Posterior cingulate gyrus (tissue), 11 donors: ENCODE measurements around the gene LMF1.

Experiments used
- DNase-seq, 10 donors: peaks; one replicate each; pipeline versions ENCODE4 v3.0.0 to v3.0.0-alpha.2; 2020 to 2021; ENCODE audit warnings: mixed read lengths in 3 of 10
- intact Hi-C: fragments of 100-400 bp; cut with DNase I; formaldehyde crosslinking; loops from one replicate; pipeline ENCODE4 v1.15.1; 2023

The LMF1 gene

DNA sequence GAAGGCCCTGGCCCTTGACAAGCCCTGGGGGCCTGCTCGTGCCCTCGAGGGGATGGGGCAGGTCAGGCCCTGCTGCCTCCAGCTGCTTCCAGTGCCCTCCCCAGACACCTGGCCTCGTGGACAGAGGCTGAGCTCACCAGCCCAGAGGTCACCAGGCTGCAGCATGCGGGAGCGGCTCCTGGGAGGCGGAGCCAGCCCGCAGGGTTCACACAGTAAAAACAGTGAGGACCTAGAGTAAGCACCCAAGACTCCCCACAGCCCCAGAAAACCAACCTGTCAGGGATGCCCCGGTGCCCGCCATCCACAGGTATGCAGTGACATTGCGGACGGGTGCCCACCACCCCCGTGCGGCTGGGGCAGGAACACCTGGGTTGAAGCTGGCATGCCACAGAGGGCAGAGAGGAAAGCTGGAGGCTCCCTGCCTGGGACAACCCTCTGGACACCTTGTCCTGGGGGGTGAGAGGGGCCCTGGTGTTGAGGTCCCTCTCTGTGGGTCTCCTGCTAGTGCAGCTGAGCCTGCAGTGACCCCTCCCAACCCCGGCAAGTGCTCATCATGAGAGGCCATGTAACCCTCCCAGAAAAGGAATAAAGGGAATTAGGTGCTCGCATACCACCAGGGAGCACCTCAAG, 62.1 kb downstream of the LMF1 start:
- intact Hi-C loops: no loop called here
- DNase-seq: peak in 3 of 10 donors; percentile 46 to 80 (median 64)

DNA sequence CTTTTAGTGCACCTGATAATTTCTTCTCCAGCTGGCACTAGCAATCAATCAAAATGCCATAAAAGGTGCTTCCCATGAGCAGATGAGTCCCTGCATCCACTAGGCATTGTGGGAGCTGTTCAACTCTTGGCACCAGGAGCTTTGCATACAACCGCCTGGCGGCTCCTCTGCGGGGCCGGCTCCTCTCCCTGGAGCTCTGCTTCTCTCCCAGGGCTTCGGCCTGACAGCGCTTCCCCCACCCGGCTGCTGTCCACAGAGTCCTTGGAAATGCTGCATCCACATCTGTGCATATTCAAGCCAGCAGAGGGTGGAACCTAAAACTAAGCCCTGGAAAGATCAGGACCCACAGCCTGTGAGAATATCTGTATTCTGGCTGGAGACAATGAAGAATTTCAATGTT, 62.9 kb downstream of the LMF1 start:
- intact Hi-C loops: no loop called here

DNA sequence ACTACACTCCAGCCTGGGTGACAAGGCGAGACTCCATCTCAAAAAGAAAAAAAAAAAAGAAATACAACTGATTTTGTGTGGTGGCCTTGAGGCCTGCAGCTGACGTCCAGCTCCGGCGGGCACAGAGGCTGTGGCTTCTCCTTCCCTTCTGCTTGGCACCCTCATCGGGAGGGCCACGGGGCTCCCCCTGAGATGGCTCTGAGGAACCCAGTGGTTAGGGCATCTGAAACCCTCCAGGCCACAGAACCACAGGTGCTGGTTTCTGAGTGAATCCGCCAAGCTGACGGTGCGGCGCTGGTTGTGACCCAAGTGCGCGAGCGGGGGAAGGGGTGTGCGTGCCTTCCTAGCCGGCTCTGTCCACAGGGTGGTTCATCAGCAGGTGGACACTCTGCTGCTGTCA, 63.4 kb downstream of the LMF1 start:
- intact Hi-C loops: no loop called here
- peak in 3 of 10 donors; percentile 50 to 70 (median 70) for DNase-seq

More for the DNA sequence above, 62.9 kb downstream of the LMF1 start:
- DNase-seq: peak in 4 of 10 donors; percentile 70 to 95 (median 79)

- DNase-seq: peak in 3 of 10 donors; percentile 39 to 62 (median 48)
Measured at GRCh38 chr16:906296-906695, 64.5 kb downstream of the LMF1 start.

GRCh38 chr16:901715-902601, 68.8 kb downstream of the LMF1 start:
- intact Hi-C loops: no loop called here
- DNase-seq: peak in 6 of 10 donors; percentile 34 to 92 (median 76)

More at GRCh38 chr16:906296-906695, 64.5 kb downstream of the LMF1 start:
- intact Hi-C loops: no loop called here

DNA sequence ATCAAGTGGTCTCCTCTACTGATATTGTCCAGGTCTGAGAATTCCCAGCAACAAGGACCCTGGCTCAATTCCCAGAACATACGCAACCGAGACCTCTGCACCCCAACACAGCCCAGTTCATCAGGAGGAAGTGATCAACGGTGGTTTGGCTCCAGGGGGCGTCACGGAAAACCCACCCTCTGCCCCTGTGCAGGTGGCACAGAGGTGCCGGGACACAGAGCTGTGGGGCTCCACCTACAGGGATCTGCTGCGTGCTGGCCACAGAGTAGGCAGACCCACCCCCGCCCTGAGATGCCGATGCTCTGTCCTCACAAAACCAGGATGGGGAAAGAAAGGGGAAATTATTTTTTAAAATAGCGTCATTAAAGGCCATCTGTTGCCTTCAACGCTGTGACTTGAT, 69.6 kb downstream of the LMF1 start:
- intact Hi-C loops: no loop called here

DNA sequence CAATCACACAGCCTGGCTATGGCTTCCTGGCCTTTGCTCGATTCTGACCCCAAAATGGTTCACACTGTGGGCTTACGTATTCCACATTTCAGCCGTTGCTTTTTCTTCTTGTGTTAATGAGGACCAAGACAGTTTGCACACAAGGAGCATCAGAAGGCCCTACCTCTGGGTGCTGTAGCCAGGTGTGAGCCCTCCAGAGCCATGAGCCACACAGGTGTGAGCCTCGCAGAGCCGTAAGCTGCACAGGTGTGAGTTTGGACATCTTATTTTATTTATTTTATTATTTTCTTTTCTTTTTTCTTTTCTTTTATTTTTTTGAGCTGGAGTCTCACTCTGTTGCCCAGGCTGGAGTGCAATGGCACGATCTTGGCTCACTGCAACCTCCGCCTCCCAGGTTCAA, 70.6 kb downstream of the LMF1 start:
- intact Hi-C loops: no loop called here
- DNase-seq: peak in 3 of 10 donors; percentile 44 to 61 (median 59)

More for the DNA sequence above, 69.6 kb downstream of the LMF1 start:
- DNase-seq: peak in 3 of 10 donors; percentile 38 to 52 (median 50)

DNA sequence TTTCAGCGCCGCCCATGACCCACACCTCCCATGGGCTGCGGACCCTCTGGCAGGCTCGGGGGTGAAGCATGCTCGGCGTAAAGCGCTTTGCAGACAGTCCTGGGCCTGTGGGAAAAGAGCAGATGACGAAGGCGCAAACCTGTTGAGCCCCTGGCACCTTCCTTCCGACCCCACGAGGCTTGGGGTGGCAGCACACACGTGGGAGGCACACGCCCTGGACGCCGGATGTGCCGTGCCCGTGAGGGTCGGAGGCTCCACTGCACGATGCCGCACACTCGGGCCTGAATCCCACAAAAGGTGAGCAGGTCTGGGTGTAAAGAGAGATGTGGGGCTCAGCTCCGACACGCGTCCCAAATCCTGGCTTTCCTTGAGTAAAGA, 71.1 kb downstream of the LMF1 start:
- intact Hi-C loops: no loop called here
- peak in 3 of 10 donors; percentile 49 to 67 (median 54) for DNase-seq

DNA sequence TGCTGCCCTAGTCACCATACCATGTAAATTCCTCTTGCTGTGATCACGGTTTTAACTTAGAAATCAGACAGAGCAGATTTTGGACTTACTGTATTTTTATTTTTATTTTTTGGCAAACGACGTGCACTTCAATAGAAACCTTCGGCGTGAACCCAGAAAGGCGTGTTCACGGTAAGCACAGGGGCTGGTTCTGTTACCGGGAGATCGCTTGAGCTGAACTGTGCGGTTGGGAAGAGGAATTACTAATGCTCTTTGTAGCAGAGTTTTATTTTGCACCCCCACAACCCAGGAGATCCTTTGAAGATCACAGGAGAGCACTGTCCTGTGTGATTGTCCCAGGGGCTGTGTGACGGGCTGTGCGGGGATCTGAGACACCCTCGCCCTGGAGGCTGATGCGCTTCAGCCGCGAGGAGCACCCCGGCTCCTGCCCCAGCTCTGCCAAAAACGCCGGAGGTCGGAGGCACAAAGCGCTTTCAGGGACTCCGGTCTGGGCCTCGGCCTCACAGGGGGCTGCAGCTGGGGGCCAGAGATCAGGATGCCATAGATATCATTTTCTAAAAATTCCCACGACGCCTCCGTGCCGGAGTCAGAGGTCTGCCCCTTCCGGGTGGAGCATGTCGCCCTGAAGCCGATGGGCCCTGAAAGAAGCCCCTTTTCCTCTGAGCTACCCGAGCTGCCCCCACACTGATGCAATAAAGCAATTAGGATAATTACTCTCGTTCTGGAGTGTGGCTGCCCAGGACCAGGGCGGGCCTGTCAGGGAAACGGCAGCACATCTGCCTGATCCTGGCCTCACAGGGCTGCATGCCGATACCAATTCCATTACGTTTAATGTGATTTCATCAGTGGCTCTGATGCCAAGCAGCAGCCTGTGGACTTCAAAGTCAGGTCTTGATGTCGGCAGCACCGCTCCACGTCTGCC, 71.8 kb downstream of the LMF1 start:
- intact Hi-C loops: no loop called here
- DNase-seq: peak in 3 of 10 donors; percentile 54 to 67 (median 59)

DNA sequence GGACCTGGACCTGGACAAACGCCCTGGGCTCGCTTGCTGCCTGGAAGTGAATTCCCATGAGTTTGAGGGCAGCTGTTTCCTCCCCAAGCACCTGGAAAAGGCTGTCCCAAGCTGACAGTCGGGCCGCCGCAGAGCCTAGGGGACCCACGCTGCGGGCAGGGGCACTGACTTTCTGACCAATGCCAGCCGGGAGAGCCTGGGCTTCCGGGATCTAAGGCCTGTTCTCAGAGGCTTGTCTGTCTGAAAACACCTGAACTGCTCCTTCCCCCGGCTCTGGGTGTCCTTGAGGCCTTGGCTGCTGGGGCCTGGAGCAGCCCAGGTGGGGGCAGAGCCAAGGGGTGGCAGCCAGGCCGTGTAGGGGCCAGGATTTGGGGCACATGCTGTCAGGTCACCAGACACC, 72.6 kb downstream of the LMF1 start:
- intact Hi-C loops: no loop called here
- DNase-seq: peak in 1 of 10 donors; percentile 63

- no peak for DNase-seq
- intact Hi-C loops: no loop called here
Measured at GRCh38 chr16:897701-898100, 73.1 kb downstream of the LMF1 start.

GRCh38 chr16:897200-897543, 73.6 kb downstream of the LMF1 start:
- intact Hi-C loops: no loop called here
- no peak for DNase-seq

DNA sequence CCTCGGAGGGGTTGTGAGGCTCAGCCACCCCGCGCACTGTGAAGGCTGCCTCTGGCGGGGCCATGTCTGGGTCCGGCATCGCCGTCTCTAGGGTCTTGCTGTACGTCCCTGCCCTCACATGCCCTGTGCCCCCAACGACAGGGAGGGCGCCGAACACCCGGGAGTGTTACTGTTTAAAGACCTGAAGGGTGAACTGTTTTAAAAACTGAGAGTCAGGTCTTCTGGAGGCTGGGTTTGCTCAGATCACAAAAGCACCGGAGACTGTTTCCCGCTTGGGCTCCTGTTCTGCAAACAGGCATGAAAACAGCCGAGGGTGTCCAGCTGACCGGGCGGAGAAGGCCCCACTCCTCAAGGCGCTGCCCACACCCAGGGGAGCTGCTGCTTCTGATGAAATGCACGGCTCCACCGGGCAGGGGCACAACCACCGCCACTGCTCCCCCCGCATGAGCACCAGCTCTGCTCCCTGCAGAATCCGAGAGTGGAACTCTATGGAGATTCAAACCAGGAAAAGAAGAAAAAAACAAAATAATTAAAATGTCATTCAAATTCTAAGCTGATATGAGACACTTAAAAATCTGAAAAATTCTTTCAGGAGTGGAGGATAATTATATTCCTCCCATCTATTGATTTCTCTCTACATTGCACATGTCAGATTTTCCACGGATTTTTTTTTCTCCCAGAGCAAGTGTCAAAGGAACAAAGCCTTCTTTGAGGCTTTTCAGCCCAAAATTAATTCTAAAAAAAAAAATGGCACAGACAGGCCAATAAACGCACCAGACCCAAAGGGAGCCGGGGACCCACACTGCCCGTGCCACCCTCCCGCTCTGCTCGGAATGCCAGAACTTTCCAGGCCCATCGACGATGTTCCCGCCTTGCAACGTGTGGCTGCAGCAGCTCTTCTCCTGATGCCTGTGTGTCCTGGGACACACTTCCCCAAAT, 74.3 kb downstream of the LMF1 start:
- peak in 4 of 10 donors; percentile 38 to 72 (median 66) for DNase-seq
- intact Hi-C loops: no loop called here

GRCh38 chr16:895371-895770, 75.4 kb downstream of the LMF1 start:
- no peak for DNase-seq
- intact Hi-C loops: no loop called here

DNA sequence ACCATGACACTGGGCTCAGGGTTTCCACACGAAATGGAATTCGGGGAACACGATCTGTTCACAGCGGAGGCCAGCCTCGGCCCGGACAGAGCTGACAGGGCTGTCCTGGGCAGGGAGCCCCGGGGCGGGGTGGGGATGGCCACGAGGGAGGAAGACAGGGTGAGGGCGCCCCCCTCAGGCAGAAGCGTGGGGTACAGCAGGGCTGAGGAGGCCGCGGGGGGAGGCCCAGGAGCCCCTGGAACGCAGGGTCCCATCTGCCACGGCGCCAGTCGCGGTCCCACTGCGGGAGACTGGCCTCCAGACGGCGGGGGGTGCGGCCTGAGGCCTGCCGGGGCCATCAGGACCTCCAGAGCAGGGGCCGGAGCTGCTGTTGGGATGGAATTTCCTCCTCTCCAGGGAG, 75.9 kb downstream of the LMF1 start:
- no peak for DNase-seq
- intact Hi-C loops: no loop called here

DNA sequence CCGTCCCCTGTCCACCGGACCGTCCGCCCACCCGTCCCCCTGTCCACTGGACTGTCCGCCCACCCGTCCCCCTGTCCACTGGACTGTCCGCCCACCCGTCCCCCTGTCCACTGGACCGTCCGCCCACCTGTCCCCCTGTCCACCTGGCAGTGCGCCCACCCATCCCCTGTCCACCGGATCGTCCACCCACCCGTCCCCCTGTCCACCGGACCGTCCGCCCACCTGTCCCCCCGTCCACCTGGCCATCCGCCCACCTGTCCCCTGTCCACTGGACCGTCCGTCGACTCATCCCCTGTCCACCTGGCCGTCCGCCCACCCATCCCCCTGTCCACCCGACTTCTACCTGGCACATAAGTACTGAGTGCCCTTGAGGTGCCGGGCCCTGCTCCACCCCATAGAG, 76.6 kb downstream of the LMF1 start:
- peak in 1 of 10 donors; percentile 66 for DNase-seq
- intact Hi-C loops: no loop called here

DNA sequence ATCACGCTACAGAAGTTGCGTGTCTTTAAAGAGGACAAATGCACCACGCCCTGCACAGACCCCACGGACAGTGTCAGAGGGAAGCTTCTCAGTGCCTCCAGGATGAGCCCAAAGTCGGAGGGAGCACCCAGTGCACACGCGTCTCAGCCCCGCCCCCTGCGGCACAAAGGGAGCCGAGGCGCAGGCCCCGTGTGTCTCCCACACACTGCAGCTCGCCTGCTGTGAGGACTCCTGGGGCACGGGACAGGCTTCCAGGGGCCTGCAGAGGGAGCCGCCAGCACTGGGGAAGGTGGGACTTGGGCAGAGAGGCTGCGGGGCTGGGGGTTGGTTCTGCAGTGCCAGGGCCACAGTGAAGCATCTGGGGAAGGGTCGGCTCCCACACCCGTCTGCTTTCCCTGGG, 77.4 kb downstream of the LMF1 start:
- peak in 1 of 10 donors; percentile 55 for DNase-seq
- intact Hi-C loops: no loop called here

- peak in 1 of 10 donors; percentile 51 for DNase-seq
- intact Hi-C loops: no loop called here
Measured at GRCh38 chr16:892536-893255, 78.1 kb downstream of the LMF1 start.

- DNase-seq: peak in 1 of 10 donors; percentile 75
- intact Hi-C loops: no loop called here
Measured at GRCh38 chr16:892006-892405, 78.8 kb downstream of the LMF1 start.
